HTR-8/SVneo (cell line): Measurements from ENCODE around the gene SLX9.

Source experiments
- DNase-seq: peaks from one replicate; pipeline ENCODE4 v3.0.0; 2011; ENCODE audit warnings: low spot score, mixed read lengths; ENCODE audit not compliant: insufficient read length
- FAIRE-seq: peaks from 2 replicates; lab custom pipeline; 2011; peaks lifted over from hg19 to GRCh38; lab: Jason Lieb, UNC

The SLX9 gene

DNA sequence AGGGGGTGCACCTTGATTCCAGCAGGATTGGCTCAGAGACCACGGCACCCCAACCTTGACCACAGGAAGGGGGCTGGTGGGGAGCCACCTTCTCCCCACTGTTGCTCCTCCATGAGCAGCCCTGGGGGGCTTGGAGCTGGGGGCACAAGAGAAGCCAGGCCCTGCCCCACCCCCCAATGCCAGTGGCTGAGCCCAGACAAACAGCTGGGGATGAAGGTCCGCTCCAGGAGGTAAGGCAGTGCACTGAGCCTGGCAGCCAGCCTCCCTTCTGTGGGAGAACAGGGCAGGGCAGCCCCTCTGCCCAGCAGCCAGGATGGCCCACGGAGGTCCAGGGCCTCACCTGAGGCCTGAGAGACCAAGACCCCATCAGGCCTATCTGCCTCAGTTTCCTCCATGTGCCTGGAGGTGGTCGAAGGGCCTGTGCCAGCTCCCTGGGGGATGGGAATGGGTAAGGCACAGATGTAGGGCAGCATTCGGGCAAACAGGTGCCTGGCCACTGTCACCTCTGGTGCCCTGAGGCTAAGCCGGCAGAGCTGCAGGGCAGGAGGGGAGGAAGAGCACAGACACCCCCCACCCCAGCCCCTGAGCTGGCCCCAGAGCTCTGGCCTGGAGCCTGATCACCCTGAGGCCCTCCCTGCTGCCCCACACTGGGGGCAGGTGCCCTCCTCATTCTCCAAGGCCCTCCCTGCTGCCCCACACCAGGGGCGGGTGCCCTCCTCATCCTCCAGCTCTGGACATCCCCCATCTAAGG, 26.2 kb upstream of the SLX9 start:
- no peak for DNase-seq
- no peak for FAIRE-seq

- DNase-seq = no peak
- FAIRE-seq = no peak
Observed at GRCh38 chr21:44914176-44914874, 25.5 kb upstream of the SLX9 start.

DNA sequence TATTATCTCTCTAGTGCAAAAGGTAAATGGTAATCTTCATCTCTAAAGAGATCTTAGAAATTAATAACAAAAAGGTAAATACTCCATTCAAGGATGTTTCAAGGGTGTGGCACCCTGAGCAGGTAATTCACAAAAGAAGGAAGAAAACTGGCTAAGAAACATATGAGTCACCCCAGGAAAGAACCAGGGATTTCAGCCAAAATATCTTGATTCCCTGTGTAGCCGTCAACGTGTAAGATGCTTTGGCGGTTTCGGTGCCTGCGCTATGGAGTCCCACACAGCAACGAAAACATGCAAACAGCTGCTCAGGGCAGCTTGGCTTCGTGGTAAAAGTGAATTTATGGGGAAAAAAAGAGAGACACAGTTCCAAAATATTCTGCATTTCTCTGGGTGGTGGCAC, 22.9 kb upstream of the SLX9 start:
- no peak for DNase-seq
- no peak for FAIRE-seq

GRCh38 chr21:44917446-44918106, 22.3 kb upstream of the SLX9 start:
- no peak for FAIRE-seq

DNA sequence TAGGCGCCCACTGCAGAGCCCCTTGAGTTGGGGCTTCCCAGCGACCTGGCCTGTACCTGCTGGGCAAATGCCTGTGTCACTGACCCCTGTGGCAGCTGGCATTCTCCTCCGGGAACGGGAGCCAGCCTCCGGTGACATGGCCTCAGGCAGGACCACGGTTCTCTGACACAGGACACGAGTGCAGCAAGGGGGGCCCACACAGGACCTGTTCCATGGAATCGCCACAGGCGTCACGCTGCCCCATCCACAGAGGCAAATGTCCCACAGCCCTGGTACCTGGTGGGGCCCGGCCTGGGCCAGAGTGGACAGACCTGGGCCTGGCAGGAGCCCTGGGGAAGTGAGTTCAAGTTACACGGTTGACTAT, 21.7 kb upstream of the SLX9 start:
- DNase-seq (no peak), FAIRE-seq (no peak)

More at GRCh38 chr21:44917446-44918106, 22.3 kb upstream of the SLX9 start:
- DNase-seq = no peak

DNA sequence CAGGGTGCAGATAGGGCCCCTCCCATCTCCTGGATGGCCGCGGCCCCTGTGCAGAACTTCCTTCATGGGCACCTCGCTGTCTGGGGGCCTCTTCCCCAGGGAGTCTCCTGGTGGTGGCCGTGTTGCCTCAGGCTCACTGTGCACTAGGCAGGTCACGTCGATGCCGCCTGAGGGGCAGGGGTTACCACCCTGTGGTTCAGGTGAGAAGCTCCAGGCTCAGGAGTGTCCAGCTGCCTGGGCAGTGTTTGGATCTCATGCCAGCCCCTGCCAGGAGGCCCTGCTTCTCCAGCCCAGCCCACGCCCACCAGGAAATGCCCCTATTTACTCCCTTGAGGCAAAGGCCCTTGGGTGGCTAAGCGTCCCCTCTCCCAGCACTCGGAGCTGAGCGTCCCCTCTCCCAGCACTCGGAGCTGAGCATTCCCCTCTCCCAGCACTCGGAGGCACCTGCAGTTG, 21.2 kb upstream of the SLX9 start:
- no peak for DNase-seq
- no peak for FAIRE-seq

DNA sequence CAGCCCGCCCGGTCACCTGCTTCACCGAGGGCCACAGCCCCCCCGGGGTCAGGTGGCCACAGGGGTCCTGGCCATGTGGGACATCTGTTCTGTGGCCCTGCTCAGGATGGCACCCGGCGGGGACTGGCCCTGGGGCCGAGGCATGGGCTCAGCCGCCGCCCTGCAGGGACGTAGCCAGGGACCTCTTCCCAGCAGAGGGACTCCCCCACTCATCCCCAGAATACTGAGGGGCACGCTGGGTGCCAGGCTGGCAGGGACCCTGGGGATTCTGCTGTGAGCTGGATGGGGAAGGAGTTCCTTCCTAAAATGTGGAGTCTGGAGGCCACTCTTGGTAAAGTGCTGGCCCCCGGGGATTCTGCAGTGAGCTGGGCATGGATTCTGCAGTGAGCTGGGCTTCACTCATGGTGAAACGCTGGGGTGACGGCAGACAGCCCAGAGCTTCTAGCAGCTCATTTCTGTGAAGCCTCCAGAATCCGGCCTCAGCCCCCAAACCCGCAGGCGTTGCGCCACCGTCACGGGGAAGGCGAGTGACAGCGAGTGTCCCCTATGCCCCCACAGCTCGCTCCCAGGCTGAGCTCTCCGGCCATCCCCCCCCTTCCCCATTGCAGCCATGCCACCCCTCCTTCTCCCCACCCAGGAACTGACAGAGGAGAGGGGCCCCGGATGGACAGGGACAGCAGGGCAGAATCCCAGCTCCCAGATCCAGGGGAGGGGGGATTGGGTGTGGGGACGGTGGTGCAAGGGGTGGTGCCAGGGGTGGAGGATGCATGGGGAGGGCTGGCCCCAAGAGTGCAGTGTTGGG, 20.5 kb upstream of the SLX9 start:
- DNase-seq = no peak
- no peak for FAIRE-seq

DNA sequence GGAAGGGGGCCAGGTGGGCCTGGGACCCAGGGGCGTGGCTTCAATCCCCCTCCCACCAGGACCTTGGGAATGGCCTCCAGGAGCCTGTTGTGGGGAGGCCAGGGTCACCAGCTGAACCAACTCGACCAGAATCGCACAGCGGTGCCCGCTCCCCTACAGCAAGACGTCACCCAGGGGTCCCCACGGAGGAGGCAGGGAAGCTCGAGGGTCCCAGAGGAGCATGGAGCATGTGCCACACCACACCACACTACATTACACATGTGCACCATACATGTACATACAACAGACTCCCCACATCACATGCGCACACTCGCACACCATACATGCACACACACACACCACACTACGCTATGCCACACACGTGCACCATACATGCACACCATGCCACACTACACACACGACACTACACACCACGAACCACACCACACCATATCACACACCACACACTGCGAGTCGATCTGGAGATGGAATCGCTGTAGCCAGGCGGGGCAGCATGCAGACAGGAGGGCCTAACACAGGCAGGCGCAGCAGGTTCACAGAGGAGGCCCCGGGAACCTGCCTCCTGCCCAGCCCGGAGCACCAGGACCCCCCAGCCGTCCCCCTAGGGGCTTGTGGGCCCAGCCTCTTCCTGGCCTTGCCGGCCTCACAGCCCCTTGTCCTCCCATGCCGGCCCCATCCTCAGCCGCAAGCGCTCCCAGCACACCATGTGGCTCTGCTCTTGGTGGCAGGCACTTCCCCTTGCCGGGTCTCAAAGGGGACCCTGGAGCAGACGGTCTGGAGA, 19.7 kb upstream of the SLX9 start:
- FAIRE-seq = peak; percentile 80
- DNase-seq = no peak

- FAIRE-seq = no peak
- DNase-seq = no peak
Observed at GRCh38 chr21:44920694-44921604, 18.9 kb upstream of the SLX9 start, which contains the start of gene ITGB2. Gene ITGB2, minus strand, starts transcription at chr21:44920899. Its CDS starts 10,117 bp downstream, at chr21:44910782.

GRCh38 chr21:44921928-44922327, 17.9 kb upstream of the SLX9 start:
- DNase-seq (no peak), FAIRE-seq (no peak)

DNA sequence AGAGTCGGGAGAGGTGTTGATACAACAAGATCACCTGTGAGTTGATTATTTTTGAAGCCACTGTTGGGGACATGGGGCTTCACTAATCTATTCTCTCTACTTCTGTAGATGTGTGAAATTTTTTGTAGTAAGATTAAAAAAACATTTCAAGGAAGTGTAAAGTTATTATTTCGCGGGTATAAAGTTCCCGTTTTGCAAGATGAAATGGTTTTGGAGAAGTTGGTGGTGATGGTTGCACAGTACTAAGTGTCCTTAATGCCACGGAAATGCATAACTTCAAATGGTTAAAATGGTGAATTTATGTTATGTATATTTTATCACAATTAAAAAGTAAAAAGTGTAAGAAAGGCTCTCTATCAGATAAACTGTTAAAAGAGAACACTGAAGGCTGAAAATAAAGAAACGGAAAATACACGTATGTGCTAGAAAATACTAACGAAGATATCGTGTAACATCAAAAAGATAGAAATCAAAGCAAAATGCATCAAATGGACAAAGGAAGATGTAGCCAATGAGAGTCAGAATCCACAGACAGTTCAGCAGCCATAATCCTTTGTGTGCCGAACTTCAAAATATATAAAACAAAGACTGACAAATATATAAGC, 16.2 kb upstream of the SLX9 start:
- FAIRE-seq = no peak

DNA sequence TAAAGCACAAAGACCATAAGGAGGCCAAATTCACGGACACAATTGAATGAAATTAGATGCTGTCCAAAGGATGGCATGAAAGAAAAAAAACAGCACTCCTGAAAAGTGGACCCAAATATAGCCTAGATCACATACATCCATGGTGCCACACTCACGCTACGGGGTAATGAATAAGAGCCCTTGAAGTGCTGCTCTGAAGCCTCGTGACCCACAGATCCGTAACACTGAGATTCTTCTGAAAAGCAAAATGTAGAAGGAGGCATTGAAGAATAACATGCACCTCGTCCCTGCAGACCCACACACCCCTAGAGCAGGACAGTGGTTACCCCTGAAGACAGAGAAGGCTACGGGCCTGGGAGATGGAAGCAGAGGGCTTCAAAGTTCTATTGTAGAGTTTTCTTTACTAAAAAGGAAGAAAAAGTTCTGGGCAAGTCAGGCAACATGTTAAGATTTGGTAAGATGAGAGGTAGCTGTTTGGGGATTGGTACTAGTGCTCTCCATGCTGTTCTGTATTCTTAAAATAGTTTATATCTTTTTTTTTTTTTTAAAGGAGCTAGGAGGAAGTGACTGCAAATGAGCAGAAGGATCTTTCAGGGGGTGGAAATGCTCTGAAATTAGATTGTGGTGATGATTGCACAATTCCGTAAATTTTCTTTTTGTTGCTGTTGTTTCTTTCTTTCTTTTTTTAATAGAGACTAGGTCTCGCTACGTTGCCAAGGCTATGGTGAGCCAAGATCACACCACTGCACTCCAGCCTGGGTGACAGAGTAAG, 15.0 kb upstream of the SLX9 start:
- FAIRE-seq = no peak
- no peak for DNase-seq

More for the DNA sequence above, 16.2 kb upstream of the SLX9 start:
- no peak for DNase-seq

DNA sequence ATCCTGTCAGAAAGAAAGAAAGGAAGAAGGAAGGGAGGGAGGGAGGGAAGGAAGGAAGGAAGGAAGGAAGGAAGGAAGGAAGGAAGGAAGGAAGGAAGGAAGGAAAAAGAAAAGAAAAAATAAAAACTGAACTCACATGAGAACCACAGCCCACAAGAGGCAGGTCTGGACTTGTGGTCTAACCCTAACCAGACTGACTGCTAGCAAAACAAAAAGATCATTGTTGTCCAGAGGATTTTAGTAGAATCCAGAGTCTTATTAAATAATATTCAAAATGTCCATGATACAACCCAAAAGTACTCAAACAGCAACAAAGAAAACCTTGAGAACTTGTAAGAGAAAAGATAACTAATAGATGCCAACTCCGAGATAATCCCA, 14.5 kb upstream of the SLX9 start:
- FAIRE-seq = no peak
- DNase-seq = no peak

DNA sequence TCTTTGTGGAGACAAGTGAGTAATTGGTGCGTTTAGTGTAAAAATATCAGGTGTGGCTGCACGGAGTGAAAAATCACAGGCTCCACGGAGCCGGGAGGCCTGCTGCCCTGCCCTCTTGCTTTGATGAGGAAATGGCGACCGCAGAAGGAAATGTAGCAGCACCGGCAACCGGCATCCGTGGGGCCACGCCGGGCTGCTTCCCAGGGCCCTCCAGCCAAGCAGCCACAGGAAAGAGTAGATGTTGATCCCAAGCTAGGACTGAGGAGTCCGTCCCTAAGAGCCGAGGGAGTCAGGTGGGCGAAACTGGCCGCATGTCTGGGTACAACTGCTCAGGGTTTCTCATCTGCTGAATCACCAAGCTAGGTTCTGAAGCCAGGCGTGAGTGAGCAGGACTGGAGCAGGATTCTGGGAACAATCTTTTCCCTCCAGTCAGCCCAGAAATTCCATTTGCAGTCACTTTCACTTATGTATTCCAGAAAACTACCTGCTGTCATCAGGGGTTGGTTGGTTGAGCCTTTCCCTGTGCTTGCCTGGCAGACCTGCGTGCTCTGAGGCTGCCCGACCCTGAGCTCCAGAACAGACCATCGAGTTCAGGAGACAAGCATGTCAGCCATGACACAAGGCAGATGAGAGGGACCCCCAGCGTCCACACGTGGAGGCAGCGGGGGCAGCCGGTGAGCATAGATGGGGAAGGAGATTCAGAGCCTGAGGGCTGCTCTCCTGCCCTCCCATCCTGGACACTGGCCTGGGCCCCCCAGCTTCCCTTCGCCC, 13.3 kb upstream of the SLX9 start:
- no peak for FAIRE-seq
- no peak for DNase-seq

DNA sequence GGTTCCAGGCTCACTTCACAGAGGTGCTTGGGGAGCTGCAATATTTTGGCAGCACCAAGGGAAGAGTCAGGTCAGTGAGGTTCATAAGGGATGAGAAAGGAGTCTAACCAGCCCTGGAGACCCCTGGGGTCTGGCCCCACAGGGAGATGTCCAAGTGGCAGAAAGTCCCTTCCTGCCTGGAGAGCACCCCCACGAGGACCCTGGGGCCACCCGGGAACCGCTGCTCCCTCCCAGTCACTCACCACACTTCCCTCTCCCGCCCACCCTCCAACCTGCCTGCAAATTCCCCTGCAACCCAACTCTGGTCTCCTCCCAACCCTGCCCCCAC, 12.6 kb upstream of the SLX9 start:
- DNase-seq (no peak), FAIRE-seq (no peak)

DNA sequence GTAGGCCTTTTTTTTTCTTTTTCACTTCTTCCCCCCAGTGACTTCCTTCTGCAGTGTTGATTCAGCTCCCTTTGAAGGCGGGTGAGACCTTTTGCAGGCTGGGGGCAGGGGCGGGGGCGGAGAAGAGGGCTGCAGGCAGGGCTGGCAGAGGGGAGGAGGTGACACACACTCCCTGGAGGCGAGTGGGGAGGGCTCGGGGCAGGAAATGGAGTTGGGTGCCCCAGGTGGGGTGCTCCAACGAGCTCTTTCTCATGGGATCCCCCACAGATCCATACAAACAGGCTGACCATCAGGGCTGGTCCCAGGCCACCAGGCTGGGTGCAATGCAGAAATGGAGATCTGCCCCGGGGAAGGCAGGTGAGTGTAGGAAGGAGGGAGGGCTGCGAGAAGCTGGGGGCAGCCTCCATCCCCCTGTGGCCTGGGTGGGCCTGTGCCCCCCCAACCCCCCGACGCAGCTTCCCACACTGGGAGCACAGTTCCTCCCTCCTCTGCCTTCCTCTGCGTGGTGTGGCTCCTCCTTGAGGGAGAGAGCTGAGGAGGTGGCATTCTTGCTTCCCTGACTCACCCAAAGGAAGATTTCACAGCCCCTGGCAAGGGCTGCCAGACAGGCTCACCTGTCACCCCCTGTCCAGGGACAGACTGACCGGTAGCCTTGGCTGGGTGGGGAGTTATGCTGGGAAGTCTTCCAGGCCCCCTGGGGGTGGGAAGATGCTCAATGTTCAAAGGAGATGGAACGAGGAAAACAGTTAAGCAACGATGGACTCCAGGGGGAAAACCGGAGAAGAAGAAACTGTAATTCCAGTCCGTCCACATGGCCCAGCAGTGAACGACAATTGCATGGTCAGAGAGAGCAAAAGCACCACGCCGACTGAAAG, 12.0 kb upstream of the SLX9 start:
- DNase-seq (peak; percentile 73), FAIRE-seq (peak; percentile 55)
